SJSA1 (cell line): ENCODE measurements around the gene NCBP3. TPM values are rescaled to one million over a fixed set of nuclear protein-coding genes. Genes with fewer than 3 reads are reported as not detected.

Source experiments
- DNase-seq, 2 experiments: peaks; one replicate each; pipeline ENCODE4 v3.0.0-alpha.2; 2015 to 2020; ENCODE audit warnings: low spot score in 2 of 2, low read depth in 1 of 2
- H3K27ac ChIP-seq: fragments of 250-450 bp; sonication (Bioruptor Pico); 2 replicates; pipeline ENCODE4 v1.5.1; 2020; ENCODE audit warnings: mild to moderate bottlenecking, moderate library complexity
- H3K27me3 ChIP-seq: fragments of 250-450 bp; sonication (Bioruptor Pico); replicated peaks from 2 replicates; pipeline ENCODE4 v1.5.1; 2020; ENCODE audit warnings: mild to moderate bottlenecking, moderate library complexity
- H3K36me3 ChIP-seq: fragments of 250-450 bp; sonication (Bioruptor Pico); 2 replicates; pipeline ENCODE4 v1.5.1; 2020; ENCODE audit warnings: mild to moderate bottlenecking
- H3K4me1 ChIP-seq: fragments of 250-450 bp; sonication (Bioruptor Pico); replicated peaks from 2 replicates; pipeline ENCODE4 v1.6.1; 2021; ENCODE audit warnings: mild to moderate bottlenecking
- H3K4me3 ChIP-seq: fragments of 250-450 bp; sonication (Bioruptor Pico); 2 replicates; pipeline ENCODE4 v1.5.1; 2020; ENCODE audit warnings: mild to moderate bottlenecking
- H3K9me3 ChIP-seq: fragments of 250-450 bp; sonication (Bioruptor Pico); replicated peaks from 2 replicates; pipeline ENCODE4 v1.5.1; 2020; ENCODE audit warnings: mild to moderate bottlenecking
- total RNA-seq: library from RNA; depleted of rRNA; stranded (reverse); fragments of >200 nt; shearing (Covaris generic); gene quantifications from 2 replicates; pipeline ENCODE4 v1.2.3, GENCODE V29; 2014

NCBP3 gene
- total RNA-seq, 1 experiment from 2014 or later = 16.8 TPM

GRCh38 chr17:3804503-3804931 is 41.5 kb downstream of the NCBP3 start:
- H3K4me3 ChIP-seq = no peak overlapping the region
- no peak overlapping the region for H3K27ac ChIP-seq
- no peaks in the 10 kb centered on the region for H3K27me3 ChIP-seq
- peaks cover 22% of the 10 kb centered on the region for H3K36me3 ChIP-seq
- peaks cover 12% of the 10 kb centered on the region for H3K4me1 ChIP-seq
- H3K9me3 ChIP-seq = no peaks in the 10 kb centered on the region
- DNase-seq = no peak

- H3K27ac ChIP-seq = no peak overlapping the region
- H3K4me3 ChIP-seq = no peak overlapping the region
- DNase-seq = no peak
- no peaks in the 10 kb centered on the region for H3K9me3 ChIP-seq
- H3K27me3 ChIP-seq = no peaks in the 10 kb centered on the region
- peaks cover 12% of the 10 kb centered on the region for H3K4me1 ChIP-seq
- H3K36me3 ChIP-seq = peaks cover 11% of the 10 kb centered on the region
Observed at GRCh38 chr17:3803308-3803640, 42.8 kb downstream of the NCBP3 start.

GRCh38 chr17:3802461-3803307 is 43.4 kb downstream of the NCBP3 start:
- Histone ChIP-seq H3K27me3 (no peaks in the 10 kb centered on the region), H3K4me3 (no peak overlapping the region), H3K4me1 (peaks cover 12% of the 10 kb centered on the region), H3K9me3 (no peaks in the 10 kb centered on the region), H3K36me3 (peaks cover 7% of the 10 kb centered on the region; the same call in 1 of the 2 replicates), H3K27ac (no peak overlapping the region)
- no peak for DNase-seq

GRCh38 chr17:3801792-3802191 is 44.3 kb downstream of the NCBP3 start:
- peaks cover 12% of the 10 kb centered on the region for H3K4me1 ChIP-seq

GRCh38 chr17:3801347-3801746 is 44.7 kb downstream of the NCBP3 start:
- Histone ChIP-seq H3K36me3 (no peaks in the 10 kb centered on the region), H3K9me3 (no peaks in the 10 kb centered on the region), H3K4me1 (peaks cover 12% of the 10 kb centered on the region), H3K4me3 (no peak overlapping the region), H3K27me3 (no peaks in the 10 kb centered on the region), H3K27ac (no peak overlapping the region)
- DNase-seq = no peak

More at GRCh38 chr17:3801792-3802191, 44.3 kb downstream of the NCBP3 start:
- 0 out of 2 replicates have a peak, but pooled peaks cover under 1% of the 10 kb centered on the region for H3K36me3 ChIP-seq
- no peak for DNase-seq
- H3K27ac ChIP-seq = no peak overlapping the region
- no peaks in the 10 kb centered on the region for H3K27me3 ChIP-seq
- H3K4me3 ChIP-seq = no peak overlapping the region
- no peaks in the 10 kb centered on the region for H3K9me3 ChIP-seq

GRCh38 chr17:3800362-3801271 is 45.4 kb downstream of the NCBP3 start, which contains the start of gene ITGAE:
TSS of gene ITGAE (minus strand) at chr17:3801188. CDS start at chr17:3801144, 44 bp downstream.
- Histone ChIP-seq H3K27me3 (no peaks in the 10 kb centered on the region), H3K36me3 (no peaks in the 10 kb centered on the region), H3K4me1 (peaks cover 13% of the 10 kb centered on the region), H3K9me3 (no peaks in the 10 kb centered on the region), H3K27ac (no peak within 1 kb of the TSS), H3K4me3 (no peak within 1 kb of the TSS)
- DNase-seq = no peak

- H3K4me1 ChIP-seq = peaks cover 23% of the 10 kb centered on the region
Observed at GRCh38 chr17:3799181-3799945, 46.7 kb downstream of the NCBP3 start.

GRCh38 chr17:3798273-3799180 is 47.5 kb downstream of the NCBP3 start:
- no peaks in the 10 kb centered on the region for H3K9me3 ChIP-seq
- DNase-seq = no peak
- no peaks in the 10 kb centered on the region for H3K27me3 ChIP-seq
- H3K4me3 ChIP-seq = no peak overlapping the region
- no peaks in the 10 kb centered on the region for H3K36me3 ChIP-seq
- H3K4me1 ChIP-seq = peaks cover 23% of the 10 kb centered on the region
- no peak overlapping the region for H3K27ac ChIP-seq

More at GRCh38 chr17:3799181-3799945, 46.7 kb downstream of the NCBP3 start:
- no peaks in the 10 kb centered on the region for H3K27me3 ChIP-seq
- DNase-seq = no peak
- H3K4me3 ChIP-seq = no peak overlapping the region
- H3K27ac ChIP-seq = no peak overlapping the region
- no peaks in the 10 kb centered on the region for H3K36me3 ChIP-seq
- H3K9me3 ChIP-seq = no peaks in the 10 kb centered on the region

- no peak overlapping the region for H3K4me3 ChIP-seq
Observed at GRCh38 chr17:3796822-3797170, 49.2 kb downstream of the NCBP3 start.

GRCh38 chr17:3796110-3796821 is 49.8 kb downstream of the NCBP3 start:
- no peak for DNase-seq
- no peak overlapping the region for H3K27ac ChIP-seq
- no peaks in the 10 kb centered on the region for H3K9me3 ChIP-seq
- no peak overlapping the region for H3K4me3 ChIP-seq
- H3K36me3 ChIP-seq = no peaks in the 10 kb centered on the region
- H3K4me1 ChIP-seq = peaks cover 16% of the 10 kb centered on the region
- no peaks in the 10 kb centered on the region for H3K27me3 ChIP-seq

More at GRCh38 chr17:3796822-3797170, 49.2 kb downstream of the NCBP3 start:
- Histone ChIP-seq H3K27me3 (no peaks in the 10 kb centered on the region), H3K4me1 (peaks cover 11% of the 10 kb centered on the region), H3K36me3 (no peaks in the 10 kb centered on the region), H3K27ac (no peak overlapping the region), H3K9me3 (no peaks in the 10 kb centered on the region)
- no peak for DNase-seq

- DNase-seq = no peak
- Histone ChIP-seq H3K9me3 (no peaks in the 10 kb centered on the region), H3K27ac (no peak overlapping the region), H3K36me3 (no peaks in the 10 kb centered on the region), H3K4me3 (no peak overlapping the region), H3K4me1 (peaks cover 16% of the 10 kb centered on the region), H3K27me3 (no peaks in the 10 kb centered on the region)
Observed at GRCh38 chr17:3795390-3796102, 50.5 kb downstream of the NCBP3 start.
